WERI-Rb-1 (cell line): ENCODE data around the gene COMMD7.

Source experiments
- DNase-seq: peaks from one replicate; pipeline ENCODE4 v3.0.0-alpha.2; 2020
- H3K27ac ChIP-seq: fragments of 250-450 bp; sonication (Bioruptor Pico); 2 replicates; pipeline ENCODE4 v1.5.1; 2020; ENCODE audit warnings: mild to moderate bottlenecking, moderate library complexity
- H3K27me3 ChIP-seq: fragments of 250-450 bp; sonication (Bioruptor Pico); 2 replicates; pipeline ENCODE4 v1.5.1; 2021; ENCODE audit warnings: mild to moderate bottlenecking, low read depth, moderate library complexity; ENCODE audit not compliant: insufficient read depth, severe bottlenecking
- H3K36me3 ChIP-seq: fragments of 250-450 bp; sonication (Bioruptor Pico); 2 replicates; pipeline ENCODE4 v1.5.1; 2020; ENCODE audit warnings: mild to moderate bottlenecking, moderate library complexity
- H3K4me3 ChIP-seq: 2 replicates; pipeline ENCODE4 v1.5.1; 2011; ENCODE audit warnings: low read depth, mild to moderate bottlenecking, control low read depth, low read length
- H3K9me3 ChIP-seq: fragments of 250-450 bp; sonication (Bioruptor Pico); 2 replicates; pipeline ENCODE4 v1.5.1; 2021; ENCODE audit warnings: mild to moderate bottlenecking, moderate library complexity; ENCODE audit not compliant: severe bottlenecking
- TF ChIP-seq, protein P1 (sequence below): IDR thresholded peaks from 2 replicates; pipeline ENCODE4 v1.5.1; 2011; ENCODE audit warnings: low read depth, mild to moderate bottlenecking, control low read depth, inconsistent platforms, low read length

COMMD7 gene

GRCh38 chr20:32675223-32675975, 67.9 kb downstream of the COMMD7 start:
- H3K27ac ChIP-seq, result no peak overlapping the region
- H3K9me3 ChIP-seq, result no peaks in the 10 kb centered on the region
- H3K27me3 ChIP-seq, result no peaks in the 10 kb centered on the region
- H3K4me3 ChIP-seq, result no peak overlapping the region
- DNase-seq, result peak; percentile 61
- H3K36me3 ChIP-seq, result no peaks in the 10 kb centered on the region
- TF ChIP-seq, protein P1, sequence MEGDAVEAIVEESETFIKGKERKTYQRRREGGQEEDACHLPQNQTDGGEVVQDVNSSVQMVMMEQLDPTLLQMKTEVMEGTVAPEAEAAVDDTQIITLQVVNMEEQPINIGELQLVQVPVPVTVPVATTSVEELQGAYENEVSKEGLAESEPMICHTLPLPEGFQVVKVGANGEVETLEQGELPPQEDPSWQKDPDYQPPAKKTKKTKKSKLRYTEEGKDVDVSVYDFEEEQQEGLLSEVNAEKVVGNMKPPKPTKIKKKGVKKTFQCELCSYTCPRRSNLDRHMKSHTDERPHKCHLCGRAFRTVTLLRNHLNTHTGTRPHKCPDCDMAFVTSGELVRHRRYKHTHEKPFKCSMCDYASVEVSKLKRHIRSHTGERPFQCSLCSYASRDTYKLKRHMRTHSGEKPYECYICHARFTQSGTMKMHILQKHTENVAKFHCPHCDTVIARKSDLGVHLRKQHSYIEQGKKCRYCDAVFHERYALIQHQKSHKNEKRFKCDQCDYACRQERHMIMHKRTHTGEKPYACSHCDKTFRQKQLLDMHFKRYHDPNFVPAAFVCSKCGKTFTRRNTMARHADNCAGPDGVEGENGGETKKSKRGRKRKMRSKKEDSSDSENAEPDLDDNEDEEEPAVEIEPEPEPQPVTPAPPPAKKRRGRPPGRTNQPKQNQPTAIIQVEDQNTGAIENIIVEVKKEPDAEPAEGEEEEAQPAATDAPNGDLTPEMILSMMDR, result no peak

- Histone ChIP-seq H3K27ac (no peak overlapping the region), H3K4me3 (no peak overlapping the region), H3K9me3 (no peaks in the 10 kb centered on the region), H3K36me3 (no peaks in the 10 kb centered on the region), H3K27me3 (no peaks in the 10 kb centered on the region)
- peak; percentile 68 for DNase-seq
- TF ChIP-seq, protein P1, result peak; percentile 78
Observed at GRCh38 chr20:32674362-32674789, 68.9 kb downstream of the COMMD7 start.

DNA sequence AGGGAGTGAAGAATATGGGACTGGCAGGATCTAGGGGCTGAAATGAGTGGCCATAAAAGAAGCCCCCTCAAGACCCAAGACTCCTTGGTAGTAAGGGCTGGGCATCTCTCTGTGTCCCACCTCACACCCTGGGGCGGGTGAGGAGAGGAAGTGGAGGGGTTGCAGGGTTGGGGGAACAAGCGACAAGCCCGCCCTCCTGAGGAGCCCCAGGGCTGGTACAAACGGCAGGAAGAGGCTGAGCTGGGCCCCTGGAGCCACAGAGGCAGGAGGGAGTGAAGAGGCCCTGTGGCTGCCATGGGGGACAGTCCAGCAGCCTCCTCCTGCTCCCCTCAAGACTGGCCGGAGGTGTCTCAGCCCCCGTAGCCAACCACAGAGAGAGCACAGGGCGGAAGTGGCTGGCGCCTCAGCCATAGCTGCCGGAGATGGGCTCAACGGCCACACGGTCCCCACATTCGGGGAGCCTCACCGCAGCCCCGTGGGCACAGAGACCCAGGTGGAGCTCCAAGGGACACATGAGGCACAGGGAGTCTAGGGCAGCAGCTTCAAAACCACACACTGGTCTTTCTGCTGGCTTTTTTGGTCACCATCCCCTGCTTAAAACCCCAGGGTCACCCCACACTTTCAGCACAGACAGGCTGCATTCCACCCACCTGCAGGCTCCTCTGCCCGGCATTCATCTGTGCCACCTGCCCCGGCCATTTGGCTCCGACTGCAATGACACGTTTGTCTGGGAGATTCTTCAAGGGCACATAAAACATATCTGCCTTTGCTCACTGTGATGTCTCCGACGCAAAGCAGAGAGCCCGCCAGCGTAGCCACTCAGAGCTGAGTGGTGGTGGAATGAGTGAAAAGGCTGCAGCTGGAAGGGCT, 70.0 kb downstream of the COMMD7 start:
- no peaks in the 10 kb centered on the region for H3K36me3 ChIP-seq
- TF ChIP-seq, protein P1, result no peak
- no peak for DNase-seq

GRCh38 chr20:32672394-32672981, 70.8 kb downstream of the COMMD7 start:
- TF ChIP-seq, protein P1, result no peak
- Histone ChIP-seq H3K36me3 (no peaks in the 10 kb centered on the region), H3K27me3 (no peaks in the 10 kb centered on the region), H3K4me3 (no peak overlapping the region), H3K27ac (no peak overlapping the region), H3K9me3 (no peaks in the 10 kb centered on the region)
- no peak for DNase-seq

More for the DNA sequence above, 70.0 kb downstream of the COMMD7 start:
- H3K27me3 ChIP-seq, result no peaks in the 10 kb centered on the region
- H3K4me3 ChIP-seq, result no peak overlapping the region
- no peaks in the 10 kb centered on the region for H3K9me3 ChIP-seq
- H3K27ac ChIP-seq, result no peak overlapping the region

GRCh38 chr20:32670773-32671455, 72.4 kb downstream of the COMMD7 start:
- TF ChIP-seq, protein P1, result no peak
- Histone ChIP-seq H3K27ac (no peak overlapping the region), H3K9me3 (no peaks in the 10 kb centered on the region), H3K27me3 (no peaks in the 10 kb centered on the region), H3K36me3 (no peaks in the 10 kb centered on the region), H3K4me3 (no peak overlapping the region)
- no peak for DNase-seq
